Measurements from ENCODE around the gene FBXW9. TPM values are rescaled to one million over a fixed set of nuclear protein-coding genes. Genes with fewer than 3 reads are reported as not detected.

The FBXW9 gene
- total RNA-seq, 4 donors from 2014 or later = 9.6 to 13.4 (median 11.9) TPM

GRCh38 chr19:12669270-12670158 is 26.9 kb downstream of the FBXW9 start:
- intact Hi-C loops (cut with DNase I) = loop anchor here (5.0 kb wide), 1 partner anchor 107 kb away; no protein-coding TSS in a partner anchor
- Histone ChIP-seq H3K4me3 (peak overlapping the region; percentile 58 to 95 (median 85)), H3K27me3 (no peaks in the 10 kb centered on the region), H3K27ac (peak overlapping the region; percentile 85 to 99 (median 96)), H3K9me3 (no peaks in the 10 kb centered on the region), H3K36me3 (peaks cover 8 to 47% (median 25%) of the 10 kb centered on the region in 3 donors), H3K4me1 (peaks cover 30 to 57% (median 38%) of the 10 kb centered on the region in 3 donors)
- TF ChIP-seq POLR2A (IDR thresholded peaks at IDR 0.05) (no peak), CTCF (IDR thresholded peaks at IDR 0.05) (peak in 1 of 6 experiments; percentile 26)
- no peak for DNase-seq
- WGBS, 2 donors = 0% methylated on average over 12 to 27 of the region's 64 CpGs

- TF ChIP-seq POLR2A (IDR thresholded peaks at IDR 0.05) (no peak), CTCF (IDR thresholded peaks at IDR 0.05) (no peak)
- no peak for DNase-seq
- 0% methylated on average over 10 of the region's 24 CpGs; no CpG with 5 or more reads in 1 of the 2 donors for WGBS, 2 donors
- Histone ChIP-seq H3K27ac (peak overlapping the region; percentile 85 to 99 (median 96)), H3K9me3 (no peaks in the 10 kb centered on the region), H3K27me3 (no peaks in the 10 kb centered on the region), H3K4me3 (peak overlapping the region; percentile 58 to 95 (median 85)), H3K4me1 (peaks cover 30 to 61% (median 38%) of the 10 kb centered on the region in 3 donors), H3K36me3 (peaks cover 4 to 47% (median 19%) of the 10 kb centered on the region in 3 donors)
- intact Hi-C loops (cut with DNase I) = no loop called here
Measured at GRCh38 chr19:12668932-12669269, 27.5 kb downstream of the FBXW9 start.

DNA sequence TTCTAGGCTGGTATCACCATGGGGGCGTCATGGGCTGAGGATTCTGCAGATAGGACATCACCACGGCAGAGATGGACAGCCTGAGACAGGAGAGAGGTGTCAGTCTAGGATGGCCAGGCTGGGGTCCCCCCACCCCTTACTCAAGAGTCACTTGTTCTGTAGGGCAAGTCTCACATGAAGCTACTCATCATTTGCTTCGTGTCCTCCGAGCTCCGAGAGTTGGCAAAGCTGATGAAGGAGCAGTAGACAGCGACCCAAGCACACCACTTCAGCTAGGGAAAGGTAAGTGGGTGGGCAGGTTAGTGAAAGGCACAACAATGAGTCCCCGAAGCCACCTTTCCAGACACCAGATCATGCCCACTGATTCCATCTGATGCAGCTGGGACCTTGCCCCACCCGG is 28.1 kb downstream of the FBXW9 start:
- Histone ChIP-seq H3K27me3 (no peaks in the 10 kb centered on the region), H3K36me3 (peaks cover 0 to 47% (median 16%) of the 10 kb centered on the region in 3 donors), H3K27ac (peak overlapping the region; percentile 85 to 99 (median 96)), H3K4me3 (peak overlapping the region; percentile 58 to 95 (median 85)), H3K4me1 (peaks cover 30 to 61% (median 38%) of the 10 kb centered on the region in 3 donors), H3K9me3 (no peaks in the 10 kb centered on the region)
- 48 to 57% methylated on average over 2 to 8 of the region's 8 CpGs for WGBS, 2 donors
- intact Hi-C loops (cut with DNase I) = no loop called here
- TF ChIP-seq POLR2A (IDR thresholded peaks at IDR 0.05) (no peak), CTCF (IDR thresholded peaks at IDR 0.05) (no peak)
- no peak for DNase-seq

- 70% methylated on average over 4 of the region's 4 CpGs; no CpG with 5 or more reads in 1 of the 2 donors for WGBS, 2 donors
- peak overlapping the region in 2 of 4 donors; percentile 97 to 99 for H3K27ac ChIP-seq
- TF ChIP-seq POLR2A (IDR thresholded peaks at IDR 0.05) (no peak), CTCF (IDR thresholded peaks at IDR 0.05) (no peak)
- H3K27me3 ChIP-seq = no peaks in the 10 kb centered on the region
- H3K36me3 ChIP-seq = peaks cover 0 to 47% (median 16%) of the 10 kb centered on the region in 3 donors
- no peak for DNase-seq
- peaks cover 30 to 61% (median 38%) of the 10 kb centered on the region in 3 donors for H3K4me1 ChIP-seq
- H3K4me3 ChIP-seq = peak overlapping the region in 2 of 4 donors; percentile 82 to 88
- intact Hi-C loops (cut with DNase I) = no loop called here
- H3K9me3 ChIP-seq = no peaks in the 10 kb centered on the region
Measured at GRCh38 chr19:12667731-12668302, 28.6 kb downstream of the FBXW9 start.
